GM21423 (cell line): ENCODE measurements around the gene GLIS1.

Source experiments
- ATAC-seq: cut with Tn5 transposase; IDR thresholded peaks from one replicate; pipeline ENCODE4 v1.9.1; 2021; ENCODE audit warnings: mild to moderate bottlenecking, moderate library complexity; ENCODE audit not compliant: unreplicated experiment

Gene GLIS1

DNA sequence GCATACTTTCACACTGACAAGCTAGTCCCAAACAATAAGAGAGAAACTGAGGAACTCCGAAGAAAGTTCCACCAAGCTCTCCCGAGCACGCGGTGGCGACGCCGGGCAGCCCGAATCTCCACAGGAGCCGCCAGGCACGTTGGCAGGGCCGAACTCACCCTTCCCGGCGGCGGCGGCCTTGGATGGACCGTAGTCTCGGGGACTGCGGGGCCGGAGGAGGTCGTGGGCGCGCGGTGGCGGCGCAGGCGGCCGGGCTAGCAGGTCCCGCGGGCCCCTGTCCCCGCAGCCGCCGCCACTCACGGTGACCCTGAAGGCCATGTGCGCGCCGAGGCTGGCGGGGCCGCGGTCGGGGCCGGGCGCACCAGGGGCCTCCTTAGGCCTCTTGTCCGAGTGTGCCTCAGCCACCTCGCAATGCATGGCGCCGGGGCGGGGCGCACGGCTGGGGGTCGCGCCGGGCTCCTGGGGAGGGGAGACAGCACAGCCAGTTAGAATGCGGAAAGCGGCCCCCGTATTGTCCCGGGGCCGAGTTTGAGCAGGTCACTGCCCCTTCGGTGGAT is 1.2 kb downstream of the GLIS1 start:
- no peak for ATAC-seq

DNA sequence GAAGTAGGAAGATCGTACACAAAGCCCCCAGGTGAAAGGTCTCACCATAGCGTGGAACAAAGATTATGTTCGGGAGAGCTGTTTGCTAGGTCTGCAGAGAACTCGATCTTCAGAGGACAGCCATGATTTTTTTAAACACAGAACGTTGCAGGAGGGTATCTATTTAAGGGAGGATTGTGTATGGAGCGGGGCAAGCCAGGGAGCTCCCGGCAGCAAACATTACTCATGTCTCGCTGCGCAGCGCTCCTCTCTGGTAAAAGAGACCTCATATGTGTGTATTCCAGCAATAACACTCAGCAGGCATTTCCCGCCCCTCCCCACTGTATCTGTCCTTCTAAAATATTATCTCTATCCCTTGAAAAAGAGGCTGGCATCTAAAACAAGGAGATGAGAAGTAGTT is 2.7 kb downstream of the GLIS1 start:
- no peak for ATAC-seq

DNA sequence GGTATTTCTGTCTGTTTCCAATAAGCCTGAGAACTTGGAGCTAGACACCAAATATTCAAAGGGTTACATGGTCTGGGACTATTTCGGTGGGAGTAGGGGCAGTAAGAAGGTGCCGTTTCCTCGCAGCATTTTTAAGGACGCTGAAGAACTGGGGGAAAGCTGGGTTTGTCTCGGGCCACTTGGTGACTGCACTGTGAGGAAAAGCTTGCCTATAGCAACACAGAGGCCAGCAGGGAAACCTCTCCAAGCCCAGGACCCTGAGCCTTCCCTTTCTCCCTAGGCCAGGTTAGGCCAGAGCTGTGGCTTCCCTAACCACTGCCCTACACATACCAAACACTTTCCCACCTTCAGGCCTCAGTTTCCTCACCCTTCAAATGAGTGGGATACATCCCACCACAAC is 3.3 kb downstream of the GLIS1 start:
- ATAC-seq = no peak

DNA sequence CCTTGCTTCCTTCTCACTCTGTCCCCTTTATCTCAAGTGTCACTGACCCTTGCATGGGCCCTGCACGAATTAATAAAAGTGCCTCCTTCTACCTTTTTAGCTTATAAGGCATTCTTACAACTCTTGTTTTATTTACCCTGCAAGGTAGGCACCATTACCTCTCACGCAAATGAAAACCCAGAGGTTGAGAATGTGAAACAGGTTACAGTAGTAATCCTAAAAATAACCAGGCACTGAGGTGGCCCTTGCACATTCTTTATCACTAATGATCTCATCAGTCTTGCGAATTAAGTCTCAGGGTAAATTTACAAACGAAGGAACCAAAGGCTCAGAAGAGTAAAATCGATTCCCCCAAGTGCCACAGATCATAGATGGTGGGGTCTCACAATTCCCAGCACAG is 3.7 kb downstream of the GLIS1 start:
- no peak for ATAC-seq

DNA sequence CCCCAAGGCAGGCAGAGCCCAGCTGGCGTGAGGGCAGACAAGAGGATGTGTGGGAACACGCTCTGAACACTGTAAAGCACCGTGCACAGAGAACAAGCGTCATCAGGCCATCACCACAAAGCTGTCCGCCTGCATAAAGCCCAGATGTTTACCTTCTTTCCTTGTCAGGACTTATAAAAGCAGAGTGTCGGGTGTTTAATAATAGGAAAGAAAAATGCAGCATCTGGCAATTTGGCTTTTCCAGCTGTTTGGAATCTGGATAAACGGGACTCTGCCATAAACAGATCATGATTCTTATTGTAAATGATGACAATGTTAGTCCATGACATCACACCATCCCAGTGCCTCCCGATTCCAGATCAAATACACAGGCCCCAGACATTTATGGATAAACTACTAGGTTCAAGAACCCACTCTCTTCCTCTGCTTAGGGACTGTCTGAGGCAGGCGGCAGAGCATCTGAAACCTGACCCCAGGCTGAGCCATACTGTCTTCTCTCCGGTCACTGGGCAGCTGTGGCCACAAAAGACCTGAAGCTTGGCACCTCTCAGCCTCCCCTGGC is 4.2 kb downstream of the GLIS1 start:
- ATAC-seq = no peak

DNA sequence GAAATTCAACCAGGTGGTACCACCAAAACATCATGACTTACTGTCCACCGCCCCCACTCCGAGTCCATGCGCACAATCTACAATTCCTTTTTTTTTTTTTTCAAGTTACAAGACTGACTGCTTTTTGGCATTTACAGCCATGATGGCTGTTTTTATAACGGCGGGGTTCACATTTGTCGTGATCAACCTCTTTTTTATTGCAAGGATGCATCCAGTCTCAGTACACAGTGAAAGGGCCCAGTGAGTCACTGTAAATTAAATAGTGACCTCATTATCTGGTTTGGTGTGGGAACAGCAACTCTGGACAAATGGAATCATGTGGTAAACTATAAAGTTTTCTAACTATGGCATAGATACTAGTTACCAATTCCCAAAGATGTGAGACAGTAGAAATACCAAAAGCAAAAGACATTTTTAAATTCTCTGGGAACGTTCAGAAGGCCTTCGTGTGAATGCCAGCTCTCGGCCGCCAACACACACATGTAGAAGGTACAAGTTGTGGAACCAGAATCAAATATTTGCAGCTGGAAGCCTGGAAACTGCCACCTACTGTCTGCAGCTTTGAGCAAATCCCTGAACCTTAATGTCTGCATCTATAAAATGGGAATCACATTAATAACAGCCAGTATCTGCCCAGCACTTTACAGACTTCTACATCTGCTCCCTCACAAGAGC is 4.9 kb downstream of the GLIS1 start:
- no peak for ATAC-seq

DNA sequence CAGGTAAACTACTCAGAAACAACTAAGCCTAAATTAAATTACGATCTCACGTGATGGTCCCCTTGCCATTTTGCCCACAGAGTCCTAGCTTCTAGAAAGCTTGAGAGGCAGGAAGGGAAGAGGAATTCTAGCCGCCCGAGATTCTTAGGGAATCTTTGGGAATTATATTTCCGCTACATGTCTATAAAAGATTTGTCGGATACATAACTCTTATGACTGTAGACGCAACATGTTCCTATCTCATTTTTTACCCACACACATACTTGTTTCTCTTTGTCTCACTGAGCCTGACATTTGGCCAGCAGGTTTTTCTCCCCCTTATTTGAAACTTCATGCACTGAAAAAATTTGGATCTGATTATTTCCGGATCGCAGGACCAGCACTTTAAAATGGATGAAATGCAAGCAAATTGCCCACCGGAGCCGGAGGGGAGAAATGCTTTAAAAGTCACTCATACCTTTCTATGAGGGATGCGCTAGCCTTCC is 5.5 kb downstream of the GLIS1 start:
- no peak for ATAC-seq

DNA sequence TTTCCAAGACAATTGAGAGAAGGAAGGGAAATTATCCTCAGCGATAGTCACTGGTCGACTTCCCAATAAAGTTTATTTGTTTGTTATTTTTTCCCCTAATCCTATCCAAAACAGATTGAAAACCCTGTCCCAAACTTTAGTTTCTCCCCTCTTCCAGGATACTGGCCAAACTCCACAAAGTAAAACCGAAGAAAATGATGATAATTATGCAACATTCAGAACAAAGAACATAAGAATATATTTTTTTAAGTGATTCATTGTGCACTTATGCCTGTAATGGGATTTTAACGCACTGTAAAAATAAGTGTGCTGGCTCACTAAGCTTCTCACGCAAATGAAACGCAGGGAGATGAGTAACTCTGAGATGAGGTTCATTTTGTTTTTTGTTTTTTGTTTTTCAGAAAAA is 6.0 kb downstream of the GLIS1 start:
- ATAC-seq = no peak

DNA sequence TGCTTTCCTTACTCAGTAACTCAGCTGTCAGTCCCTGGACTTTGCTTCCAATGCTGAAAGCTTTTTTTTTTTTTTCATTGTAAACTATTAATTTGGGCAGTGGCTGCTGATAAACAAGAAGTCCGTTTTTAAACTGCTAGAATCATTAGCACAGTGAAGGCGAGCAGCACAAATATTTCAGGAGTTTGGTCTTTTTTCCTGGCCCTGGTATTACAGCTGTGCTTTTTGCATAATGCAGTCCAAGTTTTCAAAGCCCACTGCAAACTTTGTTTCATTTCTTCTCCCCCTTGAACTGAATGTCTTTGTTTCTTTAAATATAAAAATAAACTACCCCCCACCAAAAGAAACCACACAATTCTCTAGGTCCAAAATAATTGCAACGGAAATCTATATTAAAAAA is 6.6 kb downstream of the GLIS1 start:
- ATAC-seq = no peak

DNA sequence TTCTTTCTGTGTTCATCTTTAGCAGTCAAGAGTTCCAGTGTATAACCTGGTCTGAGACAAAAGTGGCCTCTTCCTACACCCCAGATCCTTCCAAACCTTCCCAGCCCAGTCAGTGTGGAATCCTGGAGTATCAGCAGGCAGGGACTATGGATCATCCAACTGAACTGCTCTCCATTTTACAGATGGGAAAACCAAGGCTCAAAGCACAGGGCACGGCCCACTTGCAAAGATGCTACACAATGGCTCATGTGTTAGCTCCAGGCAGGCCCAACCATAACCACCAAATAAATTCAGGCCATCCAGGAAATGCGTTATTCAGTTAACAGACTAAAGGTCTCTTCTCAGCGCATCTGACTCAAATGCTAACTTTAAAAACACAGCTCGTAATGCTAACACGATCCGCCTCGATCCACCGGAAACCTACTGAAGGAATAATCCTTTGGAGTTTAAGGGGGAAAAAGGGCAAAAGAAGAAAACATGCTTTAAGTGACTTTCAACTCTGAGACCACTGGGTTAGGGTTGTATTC is 7.1 kb downstream of the GLIS1 start:
- no peak for ATAC-seq

DNA sequence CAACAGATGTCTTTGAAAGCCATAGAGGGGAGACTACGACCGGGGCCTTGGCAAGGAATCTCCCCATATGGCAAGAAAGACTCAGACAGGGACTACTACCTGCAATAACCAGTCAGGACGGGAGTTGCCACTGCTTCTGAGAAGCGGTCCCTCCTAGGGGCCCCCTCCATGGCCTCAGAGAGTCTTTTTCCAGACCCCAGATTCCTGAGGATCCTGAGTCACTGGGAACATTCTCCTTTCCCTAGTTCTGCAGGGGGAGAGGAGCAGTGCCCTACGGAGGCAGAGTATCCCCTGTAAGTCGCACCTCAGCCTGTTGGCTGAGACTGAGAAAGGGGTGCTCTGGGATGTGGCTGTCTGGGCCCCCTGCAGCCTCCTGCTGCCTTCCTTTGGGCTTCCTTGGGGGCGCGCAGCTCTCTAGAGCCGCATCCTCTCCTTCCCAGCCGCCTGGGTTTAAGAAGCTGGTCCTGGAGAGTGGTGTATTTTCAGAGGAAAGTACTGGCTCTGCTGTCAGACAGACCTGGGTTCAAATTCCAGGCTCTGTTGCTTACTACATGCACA is 7.8 kb downstream of the GLIS1 start:
- no peak for ATAC-seq

DNA sequence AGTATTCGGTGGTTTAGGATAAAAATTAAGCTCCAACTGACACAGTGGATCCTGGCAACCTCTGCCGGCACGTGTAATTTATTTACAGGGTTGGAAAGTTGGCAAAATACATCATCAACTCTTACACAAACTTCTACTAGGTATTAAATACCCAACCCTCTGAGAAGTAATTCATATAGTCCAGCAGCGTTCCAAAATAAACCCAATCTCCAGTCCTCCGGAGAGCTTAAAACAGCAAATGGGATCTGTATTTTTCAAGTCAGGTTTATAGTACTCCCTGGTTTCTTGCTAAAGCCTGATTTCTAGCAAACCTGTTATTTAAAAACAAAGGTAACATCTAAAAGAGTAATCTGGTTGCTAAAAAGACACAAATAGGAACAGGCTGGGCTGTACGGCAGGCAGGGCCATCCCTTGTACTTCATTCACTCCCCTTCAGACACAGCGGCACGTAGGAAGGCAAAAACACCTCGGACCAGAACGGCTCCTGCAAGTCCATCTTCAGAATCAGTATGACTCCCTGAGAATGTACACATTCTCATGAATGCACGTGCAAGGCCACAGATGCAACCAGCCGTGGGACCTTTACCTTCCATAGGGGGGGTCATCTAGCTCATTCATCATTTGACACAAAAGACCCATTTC is 8.6 kb downstream of the GLIS1 start:
- no peak for ATAC-seq

DNA sequence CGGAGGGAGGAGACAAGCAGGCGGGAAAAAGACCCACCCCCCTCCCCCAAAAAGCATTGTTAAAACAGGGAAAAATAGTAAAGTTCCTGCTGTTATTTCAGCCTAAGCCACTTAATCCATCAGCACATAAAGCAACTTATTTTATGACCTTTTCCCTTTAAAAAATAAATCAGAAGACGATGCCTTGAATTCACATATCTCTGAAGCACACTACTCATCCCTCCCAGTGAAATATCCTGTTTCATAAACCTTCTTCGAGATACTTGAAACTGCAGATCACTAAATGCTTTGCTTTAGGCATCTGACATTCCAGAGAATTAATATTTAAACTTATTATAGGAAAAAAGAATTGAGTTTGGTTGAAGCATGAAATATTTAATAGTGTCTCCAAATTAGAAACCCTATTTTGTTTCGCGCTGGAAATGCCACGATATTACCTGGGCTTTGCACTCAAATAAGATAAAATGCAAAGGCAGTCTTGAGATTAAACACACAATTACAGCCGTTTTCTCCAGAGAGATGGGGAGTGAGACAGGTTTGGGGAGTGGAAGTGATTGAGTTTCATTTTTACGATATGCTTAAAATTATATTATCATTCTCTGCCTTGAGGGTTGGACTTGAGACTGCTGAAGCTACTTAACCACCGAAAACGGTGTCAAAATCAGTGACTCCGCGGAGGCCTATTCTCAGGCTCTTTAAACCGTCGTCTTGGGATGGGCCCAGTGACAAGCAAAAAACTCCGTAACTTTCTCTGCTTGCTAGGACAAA is 9.3 kb downstream of the GLIS1 start:
- ATAC-seq = no peak

DNA sequence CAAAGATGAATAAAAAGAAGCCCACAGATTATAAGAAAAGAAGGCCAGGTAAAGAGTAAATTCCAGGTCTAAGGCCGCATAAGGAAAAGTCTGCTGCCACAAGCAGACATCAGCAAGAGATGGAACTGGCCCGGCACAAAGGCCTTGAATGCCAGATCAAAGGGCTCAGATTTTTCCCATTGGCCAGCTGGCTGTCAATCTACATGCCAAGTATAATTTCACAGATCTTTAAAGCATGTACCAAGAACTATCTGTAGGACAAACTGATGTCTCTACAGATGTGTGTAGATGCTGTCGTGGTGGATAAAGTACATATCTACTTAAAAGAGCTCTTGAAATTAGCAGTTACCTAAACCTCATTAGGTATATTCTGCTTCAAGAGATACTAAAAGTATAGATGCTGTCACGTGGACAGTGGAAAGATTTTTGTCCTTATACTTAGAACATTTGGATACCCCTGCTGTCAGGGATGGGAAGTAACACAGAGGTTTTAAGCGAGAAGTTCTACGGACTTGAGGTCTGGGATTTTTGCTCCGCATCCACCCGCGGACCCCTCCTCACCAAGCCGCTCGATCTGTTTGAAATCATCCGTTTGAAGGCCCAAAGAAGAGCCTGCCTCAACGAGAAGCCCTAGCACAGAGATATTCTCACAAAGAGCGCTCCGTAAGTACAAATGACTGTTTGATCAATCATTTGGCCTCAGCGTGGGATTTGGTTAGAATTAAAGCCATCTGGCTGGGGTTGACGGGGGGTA is 10.1 kb downstream of the GLIS1 start:
- no peak for ATAC-seq

DNA sequence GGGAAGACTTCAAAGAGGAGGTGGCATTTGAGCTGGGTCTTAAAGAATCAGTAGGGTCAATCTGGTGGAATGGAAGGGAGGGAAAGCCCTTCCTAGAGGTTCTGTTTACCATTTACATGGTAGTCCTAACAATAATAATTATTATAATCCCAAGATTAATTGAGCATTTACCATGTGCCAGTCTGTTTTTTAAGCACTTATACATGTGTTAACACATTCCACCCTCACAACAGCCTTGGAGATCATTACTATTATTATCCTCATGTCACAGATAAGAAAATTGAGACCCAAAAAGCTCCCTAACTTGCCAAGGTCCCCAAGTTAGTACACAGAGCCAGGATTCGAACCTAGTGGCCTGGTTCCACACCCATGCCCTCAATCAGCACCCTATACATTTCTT is 10.8 kb downstream of the GLIS1 start:
- no peak for ATAC-seq

DNA sequence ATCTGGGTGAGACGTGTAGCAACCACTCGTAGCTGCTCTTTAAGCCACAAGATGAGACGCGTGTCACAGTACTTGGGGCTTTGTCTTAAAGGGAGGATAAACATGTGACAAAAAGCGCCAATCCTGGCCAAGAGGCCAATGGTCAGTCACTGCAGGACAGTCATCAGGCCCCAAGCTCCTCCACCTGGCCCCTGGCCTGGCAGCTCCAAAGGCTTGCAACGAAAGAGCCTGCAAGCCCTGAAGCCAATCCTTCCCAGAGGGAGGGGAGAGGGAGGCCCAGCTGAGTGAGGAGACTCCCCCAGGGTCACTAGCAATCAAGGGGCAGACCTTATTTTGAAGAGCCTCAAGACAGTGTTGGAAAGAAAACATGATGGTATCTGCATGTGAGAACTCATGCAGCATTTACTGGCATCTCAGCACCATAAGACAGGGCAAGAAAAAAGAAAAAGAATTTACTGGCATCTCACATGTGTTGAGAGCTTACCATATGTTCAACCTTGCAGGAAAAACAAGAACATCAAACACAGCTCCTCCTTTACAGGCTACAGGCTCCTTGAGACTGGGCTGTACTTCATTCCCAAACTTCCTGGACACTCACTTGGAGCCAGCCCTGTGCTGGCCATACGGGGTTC is 11.4 kb downstream of the GLIS1 start:
- ATAC-seq = no peak

DNA sequence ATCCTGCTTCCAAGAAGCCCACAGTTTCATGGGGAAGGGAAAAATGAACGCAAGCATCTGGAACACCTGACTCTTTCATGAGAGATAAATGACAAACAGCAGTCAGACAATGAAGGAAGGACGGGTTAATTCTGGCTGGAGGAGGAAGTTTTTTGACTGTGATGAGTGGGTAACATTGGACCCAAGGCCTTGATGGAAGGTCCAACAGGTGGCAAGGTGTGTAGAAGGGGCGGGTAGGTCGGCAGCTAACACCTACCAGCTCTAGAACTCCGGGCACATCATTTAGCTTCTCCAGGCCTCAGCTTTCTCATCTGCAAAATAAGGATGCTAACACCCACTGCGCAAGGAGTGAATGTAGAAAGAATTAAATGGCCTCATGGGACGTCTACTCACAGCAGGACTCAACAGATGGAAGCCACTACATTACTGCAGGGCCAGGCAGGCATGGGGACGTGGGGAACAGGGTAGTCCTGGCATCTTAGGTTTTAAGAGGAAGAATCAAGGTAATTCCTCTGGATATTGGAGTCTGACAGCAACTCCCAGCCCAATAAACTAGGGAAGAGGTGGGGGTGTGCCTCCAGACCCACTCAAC is 12.9 kb downstream of the GLIS1 start:
- no peak for ATAC-seq

DNA sequence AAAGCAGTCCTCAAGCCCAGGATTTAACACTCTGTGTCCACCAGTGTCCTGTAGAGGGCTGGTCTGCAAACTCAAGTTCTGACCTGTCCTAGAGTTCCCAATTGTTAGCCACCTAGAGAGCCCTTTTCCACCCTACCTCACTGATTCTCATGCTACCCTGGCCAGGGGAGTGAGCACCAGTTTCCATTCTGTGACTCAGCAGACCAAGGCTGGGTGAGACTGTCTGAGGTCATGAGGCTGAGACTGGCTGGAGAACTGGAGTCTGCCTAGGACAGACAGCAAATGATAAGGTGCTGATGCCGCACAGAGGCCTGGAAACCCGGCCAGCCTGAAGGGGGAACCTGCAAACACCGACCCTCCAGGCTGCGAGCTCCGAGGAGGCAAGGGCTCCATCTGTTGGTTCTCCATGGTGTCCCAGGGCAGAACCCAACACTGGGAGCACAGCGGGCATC is 13.7 kb downstream of the GLIS1 start:
- ATAC-seq = no peak

DNA sequence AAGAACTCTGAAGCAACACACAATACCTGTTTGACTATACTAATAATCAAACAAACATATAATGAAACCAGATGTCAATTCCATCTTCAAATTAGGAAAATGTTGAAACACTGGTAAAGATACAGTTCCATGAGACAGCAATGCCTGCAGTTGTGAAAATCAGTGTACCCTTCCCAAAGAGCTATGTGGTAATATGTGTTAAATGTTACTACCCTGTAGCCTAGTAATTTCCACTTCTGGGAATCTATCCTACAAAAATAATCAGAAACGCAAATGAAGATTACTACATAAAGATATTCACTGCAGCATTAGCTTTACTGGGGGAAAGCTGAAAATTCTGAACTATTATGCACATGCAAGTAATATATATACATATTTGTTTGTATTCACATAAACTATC is 16.9 kb downstream of the GLIS1 start:
- no peak for ATAC-seq
